ENCODE measurements around the gene KCTD7.
"Not testable (repeated sequence)": the region's sequence is repeated elsewhere in the genome, so short reads cannot be mapped to it uniquely, and the experiment has no call there.

KCTD7 gene

GRCh38 chr7:66641526-66641871 lies 12.8 kb downstream of the KCTD7 start:
- no peaks in the 10 kb centered on the region for H3K9me3 ChIP-seq (replicated peaks in 1 of 11)
- H4K20me1 ChIP-seq, result peaks cover 0 to 19% (median 0%) of the 10 kb centered on the region in 11 experiments; a peak in 2 of 22 replicates
- H3K27me3 ChIP-seq, result 0 out of 22 replicates have a peak, but pooled peaks cover 0 to 6% (median 0%) of the 10 kb centered on the region in 11 experiments
- no peak for TF ChIP-seq Cebpa-rat (IDR thresholded peaks at IDR 0.05)
- no peak overlapping the region for H3K9ac ChIP-seq
- peak overlapping the region in 2 of 11 experiments; percentile 13 to 30; a peak in 2 of 22 replicates for H3K27ac ChIP-seq
- H3K4me1 ChIP-seq, result peaks cover 11 to 52% (median 18%) of the 10 kb centered on the region in 10 experiments
- peak overlapping the region in 9 of 11 experiments; percentile 13 to 90 (median 48); a peak in 13 of 22 replicates for H3K4me2 ChIP-seq
- peaks cover 18 to 83% (median 64%) of the 10 kb centered on the region in 11 experiments for H3K36me3 ChIP-seq
- H3K4me3 ChIP-seq, result no peak overlapping the region

GRCh38 chr7:66642186-66642585 lies 13.5 kb downstream of the KCTD7 start:
- Histone ChIP-seq H3K36me3 (peaks cover 18 to 84% (median 65%) of the 10 kb centered on the region in 11 experiments), H3K9ac (peak overlapping the region in 2 of 11 experiments; percentile 23 to 35; a peak in 2 of 22 replicates), H3K4me1 (peaks cover 11 to 45% (median 18%) of the 10 kb centered on the region in 10 experiments), H3K4me3 (no peak overlapping the region), H4K20me1 (peaks cover 0 to 19% (median 0%) of the 10 kb centered on the region in 11 experiments; a peak in 2 of 22 replicates), H3K4me2 (peak overlapping the region; percentile 13 to 90 (median 40); a peak in 15 of 22 replicates), H3K27ac (peak overlapping the region in 2 of 11 experiments; percentile 18 to 30; a peak in 2 of 22 replicates), H3K27me3 (0 out of 22 replicates have a peak, but pooled peaks cover 0 to 6% (median 0%) of the 10 kb centered on the region in 11 experiments), H3K9me3 (replicated peaks in 1 of 11) (no peaks in the 10 kb centered on the region)
- TF ChIP-seq Cebpa-rat (IDR thresholded peaks at IDR 0.05), result no peak

GRCh38 chr7:66642932-66643331 lies 14.3 kb downstream of the KCTD7 start:
- H4K20me1 ChIP-seq, result peaks cover 0 to 19% (median 0%) of the 10 kb centered on the region in 11 experiments; a peak in 2 of 22 replicates
- peak overlapping the region in 5 of 11 experiments; percentile 48 to 90 (median 75); a peak in 9 of 22 replicates for H3K4me2 ChIP-seq
- H3K4me1 ChIP-seq, result peaks cover 11 to 41% (median 18%) of the 10 kb centered on the region in 10 experiments
- H3K27ac ChIP-seq, result peak overlapping the region in 2 of 11 experiments; percentile 18 to 27; a peak in 2 of 22 replicates
- no peak overlapping the region for H3K4me3 ChIP-seq
- peaks cover 18 to 84% (median 62%) of the 10 kb centered on the region in 11 experiments for H3K36me3 ChIP-seq
- no peaks in the 10 kb centered on the region for H3K9me3 ChIP-seq (replicated peaks in 1 of 11)
- TF ChIP-seq Cebpa-rat (IDR thresholded peaks at IDR 0.05), result no peak
- 0 out of 22 replicates have a peak, but pooled peaks cover 0 to 6% (median 0%) of the 10 kb centered on the region in 11 experiments for H3K27me3 ChIP-seq
- peak overlapping the region in 1 of 11 experiments; percentile 18; a peak in 2 of 22 replicates for H3K9ac ChIP-seq

- H4K20me1 ChIP-seq, result peaks cover 0 to 15% (median 0%) of the 10 kb centered on the region in 11 experiments; a peak in 2 of 22 replicates
- H3K4me3 ChIP-seq, result no peak overlapping the region
- peak overlapping the region in 3 of 11 experiments; percentile 75 to 90 (median 78); a peak in 5 of 22 replicates for H3K4me2 ChIP-seq
- TF ChIP-seq Cebpa-rat (IDR thresholded peaks at IDR 0.05), result no peak
- H3K27me3 ChIP-seq, result 0 out of 22 replicates have a peak, but pooled peaks cover 0 to 6% (median 0%) of the 10 kb centered on the region in 11 experiments
- H3K36me3 ChIP-seq, result peaks cover 18 to 84% (median 57%) of the 10 kb centered on the region in 11 experiments
- no peaks in the 10 kb centered on the region for H3K9me3 ChIP-seq (replicated peaks in 1 of 11)
- H3K9ac ChIP-seq, result peak overlapping the region in 1 of 11 experiments; percentile 18; a peak in 1 of 22 replicates
- peaks cover 11 to 41% (median 18%) of the 10 kb centered on the region in 10 experiments for H3K4me1 ChIP-seq
- no peak overlapping the region for H3K27ac ChIP-seq
Measured at GRCh38 chr7:66643395-66643794, 14.7 kb downstream of the KCTD7 start.

GRCh38 chr7:66651026-66651425 lies 22.3 kb downstream of the KCTD7 start:
- Histone ChIP-seq H4K20me1 (peaks cover 0 to 16% (median 10%) of the 10 kb centered on the region in 11 experiments; a peak in 11 of 22 replicates), H3K4me1 (peaks cover 16 to 26% (median 19%) of the 10 kb centered on the region in 10 experiments), H3K36me3 (peaks cover 0 to 23% (median 0%) of the 10 kb centered on the region in 11 experiments; a peak in 8 of 22 replicates)
- H3K4me2 ChIP-seq; H3K9me3 ChIP-seq (replicated peaks in 1 of 11); H3K27me3 ChIP-seq; H3K9ac ChIP-seq; H3K27ac ChIP-seq; H3K4me3 ChIP-seq: not testable (repeated sequence)

GRCh38 chr7:66653719-66654274 lies 25.1 kb downstream of the KCTD7 start:
- peak overlapping the region; percentile 80 to 94 (median 90) for H3K4me2 ChIP-seq

GRCh38 chr7:66654275-66655112 lies 25.8 kb downstream of the KCTD7 start:
- Histone ChIP-seq H3K9me3 (replicated peaks in 1 of 11) (peaks cover 0 to 20% (median 7%) of the 10 kb centered on the region in 11 experiments; a peak in 9 of 22 replicates), H3K4me3 (peak overlapping the region; percentile 74 to 93 (median 87)), H3K4me2 (peak overlapping the region; percentile 80 to 94 (median 90)), H4K20me1 (peaks cover 3 to 48% (median 16%) of the 10 kb centered on the region in 11 experiments; a peak in 15 of 22 replicates), H3K27ac (peak overlapping the region; percentile 82 to 98 (median 95)), H3K4me1 (peaks cover 17 to 37% (median 23%) of the 10 kb centered on the region in 10 experiments), H3K27me3 (no peaks in the 10 kb centered on the region), H3K36me3 (peaks cover 4 to 29% (median 18%) of the 10 kb centered on the region in 11 experiments; a peak in 17 of 22 replicates), H3K9ac (peak overlapping the region; percentile 74 to 96 (median 92))
- TF ChIP-seq Cebpa-rat (IDR thresholded peaks at IDR 0.05), result no peak

More at GRCh38 chr7:66653719-66654274, 25.1 kb downstream of the KCTD7 start:
- H3K27ac ChIP-seq, result peak overlapping the region; percentile 82 to 98 (median 95)
- peaks cover 4 to 22% (median 11%) of the 10 kb centered on the region in 11 experiments; a peak in 16 of 22 replicates for H3K36me3 ChIP-seq
- H3K4me1 ChIP-seq, result peaks cover 17 to 37% (median 23%) of the 10 kb centered on the region in 10 experiments
- peaks cover 0 to 41% (median 16%) of the 10 kb centered on the region in 11 experiments; a peak in 15 of 22 replicates for H4K20me1 ChIP-seq
- H3K9me3 ChIP-seq (replicated peaks in 1 of 11), result peaks cover 0 to 13% (median 3%) of the 10 kb centered on the region in 11 experiments; a peak in 6 of 22 replicates
- peak overlapping the region; percentile 74 to 96 (median 92) for H3K9ac ChIP-seq
- peak overlapping the region; percentile 74 to 93 (median 87) for H3K4me3 ChIP-seq
- H3K27me3 ChIP-seq, result not testable (repeated sequence)

GRCh38 chr7:66655113-66655806 lies 26.6 kb downstream of the KCTD7 start:
- not testable (repeated sequence) for H3K27me3 ChIP-seq
- Histone ChIP-seq H3K27ac (peak overlapping the region; percentile 82 to 98 (median 95)), H3K9me3 (replicated peaks in 1 of 11) (peaks cover 0 to 21% (median 8%) of the 10 kb centered on the region in 11 experiments; a peak in 9 of 22 replicates), H3K4me3 (peak overlapping the region; percentile 74 to 93 (median 87)), H3K36me3 (peaks cover 9 to 36% (median 20%) of the 10 kb centered on the region in 11 experiments; a peak in 18 of 22 replicates), H3K4me2 (peak overlapping the region; percentile 80 to 94 (median 90)), H3K9ac (peak overlapping the region; percentile 74 to 96 (median 92)), H3K4me1 (peaks cover 17 to 37% (median 23%) of the 10 kb centered on the region in 10 experiments), H4K20me1 (peaks cover 6 to 54% (median 19%) of the 10 kb centered on the region in 11 experiments; a peak in 15 of 22 replicates)

GRCh38 chr7:66655826-66656485 lies 27.3 kb downstream of the KCTD7 start:
- peak overlapping the region in 9 of 10 experiments; percentile 74 to 93 (median 86); a peak in 13 of 20 replicates for H3K4me3 ChIP-seq
- peak overlapping the region in 9 of 11 experiments; percentile 74 to 96 (median 93); a peak in 12 of 22 replicates for H3K9ac ChIP-seq
- H3K27me3 ChIP-seq, result not testable (repeated sequence)
- peaks cover 10 to 61% (median 22%) of the 10 kb centered on the region in 11 experiments; a peak in 15 of 22 replicates for H4K20me1 ChIP-seq
- H3K27ac ChIP-seq, result peak overlapping the region in 2 of 11 experiments; percentile 30 to 48; a peak in 4 of 22 replicates
- H3K4me2 ChIP-seq, result peak overlapping the region; percentile 80 to 94 (median 90); a peak in 21 of 22 replicates
- peaks cover 17 to 37% (median 23%) of the 10 kb centered on the region in 10 experiments for H3K4me1 ChIP-seq
- peaks cover 9 to 42% (median 22%) of the 10 kb centered on the region in 11 experiments; a peak in 18 of 22 replicates for H3K36me3 ChIP-seq
- H3K9me3 ChIP-seq (replicated peaks in 1 of 11), result peaks cover 0 to 25% (median 8%) of the 10 kb centered on the region in 11 experiments; a peak in 9 of 22 replicates

All from BLaER1 treated with 17β-estradiol and CSF1 and Interleukin-3, amounts not matched to agents 10 nM and 100 nM (cell line).